Measurements from ENCODE around the gene CMTM8.
A peak's percentile ranks its signal among the peaks of the same experiment; 100 is the strongest.

CMTM8 gene

DNA sequence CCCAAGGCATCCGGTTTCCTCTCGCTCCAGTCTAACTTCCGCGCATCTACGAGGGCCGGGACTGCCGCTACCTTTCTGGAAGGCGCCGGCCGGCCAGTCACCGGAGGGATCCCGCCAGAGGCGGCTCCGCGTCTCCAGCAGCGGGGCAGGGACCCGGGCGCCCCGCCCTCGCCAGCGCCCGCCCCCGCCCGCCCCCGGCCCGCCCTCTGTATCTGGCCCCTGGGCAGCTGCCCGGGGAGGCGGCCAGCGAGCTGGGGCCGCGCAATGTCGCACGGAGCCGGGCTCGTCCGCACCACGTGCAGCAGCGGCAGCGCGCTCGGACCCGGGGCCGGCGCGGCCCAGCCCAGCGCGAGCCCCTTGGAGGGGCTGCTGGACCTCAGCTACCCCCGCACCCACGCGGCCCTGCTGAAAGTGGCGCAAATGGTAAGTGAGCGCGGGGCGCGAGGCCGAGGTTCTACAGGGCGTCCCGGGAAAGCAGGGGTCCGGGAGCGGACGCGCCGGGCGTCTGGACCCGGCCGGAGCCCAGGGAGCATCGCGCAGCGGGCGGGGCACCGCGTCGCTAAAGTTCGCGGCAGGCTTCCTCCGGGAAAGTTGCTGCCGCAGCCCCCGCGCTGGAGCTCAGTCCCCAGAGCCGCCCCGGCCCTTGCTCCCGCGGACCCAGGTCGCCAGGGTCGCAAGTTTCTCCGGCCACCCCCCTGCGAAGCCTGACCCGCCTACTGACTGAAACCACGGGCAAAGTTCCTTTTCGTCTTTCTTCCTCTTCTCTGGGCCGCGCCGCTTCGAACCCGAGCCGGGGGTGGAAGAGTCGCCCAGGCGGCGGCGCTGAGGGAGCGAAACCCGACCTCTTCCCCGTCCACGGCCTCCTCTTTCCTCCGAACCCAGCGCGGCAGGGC is 153.4 kb downstream of the CMTM8 start, which contains the start of gene CMTM7:
TSS of gene CMTM7 (plus strand) at position 211 of the 893 bp plus-strand sequence. CDS start at position 265, 54 bp downstream.
- TF ChIP-seq, protein P1, sequence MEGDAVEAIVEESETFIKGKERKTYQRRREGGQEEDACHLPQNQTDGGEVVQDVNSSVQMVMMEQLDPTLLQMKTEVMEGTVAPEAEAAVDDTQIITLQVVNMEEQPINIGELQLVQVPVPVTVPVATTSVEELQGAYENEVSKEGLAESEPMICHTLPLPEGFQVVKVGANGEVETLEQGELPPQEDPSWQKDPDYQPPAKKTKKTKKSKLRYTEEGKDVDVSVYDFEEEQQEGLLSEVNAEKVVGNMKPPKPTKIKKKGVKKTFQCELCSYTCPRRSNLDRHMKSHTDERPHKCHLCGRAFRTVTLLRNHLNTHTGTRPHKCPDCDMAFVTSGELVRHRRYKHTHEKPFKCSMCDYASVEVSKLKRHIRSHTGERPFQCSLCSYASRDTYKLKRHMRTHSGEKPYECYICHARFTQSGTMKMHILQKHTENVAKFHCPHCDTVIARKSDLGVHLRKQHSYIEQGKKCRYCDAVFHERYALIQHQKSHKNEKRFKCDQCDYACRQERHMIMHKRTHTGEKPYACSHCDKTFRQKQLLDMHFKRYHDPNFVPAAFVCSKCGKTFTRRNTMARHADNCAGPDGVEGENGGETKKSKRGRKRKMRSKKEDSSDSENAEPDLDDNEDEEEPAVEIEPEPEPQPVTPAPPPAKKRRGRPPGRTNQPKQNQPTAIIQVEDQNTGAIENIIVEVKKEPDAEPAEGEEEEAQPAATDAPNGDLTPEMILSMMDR (IDR thresholded peaks at IDR 0.05; ENCODE audit: low read depth, low read length, missing control alignments): no peak
- peak; percentile 22 for DNase-seq
- in situ Hi-C loops (cut with HindIII; ENCODE audit: low pct_ligation_motif_present, low sequenced_read_pairs): no loop called here
- H3K27ac ChIP-seq: peak within 1 kb of the TSS; percentile 0
- H3K36me3 ChIP-seq (replicated peaks): no peaks in the 10 kb centered on the region
- H3K4me3 ChIP-seq (ENCODE audit: low read depth, low read length): peak within 1 kb of the TSS; percentile 72
- H3K27me3 ChIP-seq (replicated peaks): no peaks in the 10 kb centered on the region

DNA sequence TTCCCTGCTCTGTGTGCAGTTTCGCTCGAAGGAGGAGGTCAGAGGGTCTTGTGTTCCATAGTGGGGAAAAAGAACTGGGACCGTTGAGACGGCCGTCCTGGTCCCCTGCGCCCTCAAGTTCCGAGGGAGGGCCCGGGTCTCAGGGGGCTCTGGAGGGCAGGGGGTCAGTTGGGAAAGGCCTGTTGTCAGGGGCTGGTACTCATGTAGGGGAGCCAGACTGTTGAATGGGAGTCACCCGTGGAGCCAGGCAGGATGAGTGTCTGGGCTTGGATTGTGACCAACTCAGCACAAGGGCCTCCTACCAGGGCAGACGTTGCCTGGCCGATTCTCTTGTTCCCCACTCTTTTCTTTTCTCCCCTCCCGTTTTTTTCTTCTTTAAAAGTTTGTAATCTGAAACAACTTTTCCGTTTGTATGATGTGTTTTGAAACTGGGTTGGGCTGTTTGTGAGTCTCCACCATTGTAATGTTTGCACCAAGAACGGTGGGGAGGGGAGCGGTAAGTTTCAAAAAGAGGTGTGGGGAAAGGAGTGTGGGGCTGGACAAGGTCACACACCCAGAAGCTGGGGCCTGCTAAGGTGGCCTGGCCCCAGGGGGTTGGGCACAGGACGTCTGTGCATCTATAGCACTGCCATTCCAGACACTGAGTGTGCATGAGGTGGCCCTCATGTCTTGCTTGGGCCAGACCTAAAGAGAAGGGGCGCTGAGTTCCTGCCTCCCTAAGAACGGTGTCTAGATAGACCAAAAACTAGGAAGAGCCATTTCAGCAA is 154.2 kb downstream of the CMTM8 start:
- TF ChIP-seq, protein P1 (IDR thresholded peaks at IDR 0.05; ENCODE audit: low read depth, low read length, missing control alignments): no peak
- no peaks in the 10 kb centered on the region for H3K27me3 ChIP-seq (replicated peaks)
- DNase-seq: peak; percentile 55
- peak overlapping the region; percentile 72 for H3K4me3 ChIP-seq (ENCODE audit: low read depth, low read length)
- in situ Hi-C loops (cut with HindIII; ENCODE audit: low pct_ligation_motif_present, low sequenced_read_pairs): no loop called here
- H3K27ac ChIP-seq: peak overlapping the region; percentile 0
- no peaks in the 10 kb centered on the region for H3K36me3 ChIP-seq (replicated peaks)

DNA sequence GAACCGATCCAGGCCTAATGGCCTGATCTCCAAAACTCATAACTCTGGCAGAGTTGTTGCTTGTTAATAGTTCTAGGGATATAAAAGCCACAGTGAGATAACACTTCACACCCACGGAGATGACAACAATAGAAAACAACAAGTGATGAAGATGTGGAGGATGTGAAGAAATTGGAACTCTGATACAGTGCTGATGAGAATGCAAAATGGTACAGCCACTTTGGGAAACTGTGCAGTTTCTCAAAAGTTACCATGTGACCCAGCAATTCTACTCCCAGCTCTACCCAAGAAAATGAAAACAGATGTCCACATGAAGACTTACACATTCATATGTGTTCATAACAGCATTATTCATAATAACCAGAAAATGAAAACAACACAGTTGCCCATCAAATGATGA is 157.0 kb downstream of the CMTM8 start:
- in situ Hi-C loops (cut with HindIII; ENCODE audit: low pct_ligation_motif_present, low sequenced_read_pairs): no loop called here
- no peaks in the 10 kb centered on the region for H3K27me3 ChIP-seq (replicated peaks)
- H3K27ac ChIP-seq: no peak overlapping the region
- no peak overlapping the region for H3K4me3 ChIP-seq (ENCODE audit: low read depth, low read length)
- no peaks in the 10 kb centered on the region for H3K36me3 ChIP-seq (replicated peaks)
- TF ChIP-seq, protein P1 (IDR thresholded peaks at IDR 0.05; ENCODE audit: low read depth, low read length, missing control alignments): no peak
- DNase-seq: no peak

DNA sequence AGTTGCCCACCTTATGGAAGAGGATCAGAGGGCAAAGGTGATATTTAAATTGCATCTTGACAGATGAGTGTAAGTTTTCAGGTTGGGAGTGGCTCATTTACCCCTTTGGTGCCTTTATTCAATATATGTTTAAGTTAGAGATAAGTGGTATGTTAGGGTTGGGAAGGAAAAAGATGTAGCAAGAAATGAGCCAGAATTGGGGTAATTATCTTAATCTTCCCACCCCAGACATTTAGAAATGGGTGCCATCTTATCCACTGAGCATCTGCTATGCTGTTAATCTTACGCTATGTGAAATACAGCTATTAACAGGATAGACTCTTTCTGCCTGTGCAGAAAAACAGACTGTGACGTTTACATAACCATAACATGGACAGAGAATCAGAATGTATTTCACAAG is 159.5 kb downstream of the CMTM8 start:
- H3K4me3 ChIP-seq (ENCODE audit: low read depth, low read length): no peak overlapping the region
- in situ Hi-C loops (cut with HindIII; ENCODE audit: low pct_ligation_motif_present, low sequenced_read_pairs): no loop called here
- H3K27ac ChIP-seq: no peak overlapping the region
- TF ChIP-seq, protein P1 (IDR thresholded peaks at IDR 0.05; ENCODE audit: low read depth, low read length, missing control alignments): no peak
- no peaks in the 10 kb centered on the region for H3K27me3 ChIP-seq (replicated peaks)
- no peaks in the 10 kb centered on the region for H3K36me3 ChIP-seq (replicated peaks)
- DNase-seq: no peak

DNA sequence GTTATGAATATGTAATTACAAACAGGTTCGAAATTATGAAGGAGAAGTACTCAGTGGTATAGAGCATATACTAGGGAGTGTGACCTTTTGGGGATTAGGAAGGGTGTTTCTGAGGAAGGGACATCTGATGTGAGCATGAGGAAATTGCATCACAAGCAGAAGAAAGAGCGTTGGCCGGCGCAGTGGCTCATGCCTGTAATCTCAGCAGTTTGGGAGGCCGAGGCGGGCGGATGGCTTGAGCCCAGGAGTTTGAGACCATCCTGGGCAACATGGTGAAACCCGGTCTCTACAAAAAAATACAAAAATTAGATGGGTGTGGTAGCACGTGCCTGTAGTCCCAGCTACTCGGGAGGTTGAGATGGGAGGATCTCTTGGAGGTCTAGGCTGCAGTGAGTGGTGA is 160.1 kb downstream of the CMTM8 start:
- Histone ChIP-seq H3K36me3 (replicated peaks) (no peaks in the 10 kb centered on the region), H3K27ac (no peak overlapping the region), H3K4me3 (ENCODE audit: low read depth, low read length) (no peak overlapping the region), H3K27me3 (replicated peaks) (no peaks in the 10 kb centered on the region)
- TF ChIP-seq, protein P1 (IDR thresholded peaks at IDR 0.05; ENCODE audit: low read depth, low read length, missing control alignments): no peak
- no peak for DNase-seq
- in situ Hi-C loops (cut with HindIII; ENCODE audit: low pct_ligation_motif_present, low sequenced_read_pairs): no loop called here
